ENCODE measurements around the gene GPRIN1.

- TF ChIP-seq CTCF (IDR thresholded peaks at IDR 0.05) (no peak), MAX (CRISPR knock-in tag; IDR thresholded peaks at IDR 0.05) (no peak), ZNF396 (CRISPR knock-in tag; IDR thresholded peaks at IDR 0.05; ENCODE audit: borderline replicate concordance) (no peak), KAT7 (CRISPR knock-in tag; IDR thresholded peaks at IDR 0.05; ENCODE audit: borderline replicate concordance) (no peak), JUN (CRISPR knock-in tag; IDR thresholded peaks at IDR 0.05) (no peak), USF2 (CRISPR knock-in tag; IDR thresholded peaks at IDR 0.05) (no peak)
Measured at GRCh38 chr5:176653401-176654385, 43.7 kb upstream of the GPRIN1 start.

Data from WTC11 (cell line).